Measurements from ENCODE around the gene LCOR.
"Not testable (repeated sequence)": the region's sequence is repeated elsewhere in the genome, so short reads cannot be mapped to it uniquely, and the experiment has no call there.

LCOR gene

GRCh38 chr10:96922978-96923948 lies 91.2 kb downstream of the LCOR start:
- no peak for TF ChIP-seq CTCF (IDR thresholded peaks at IDR 0.05; ENCODE audit: insufficient read depth, low read depth, low read length, missing control alignments)
- DNase-seq (ENCODE audit: low read depth) = no peak

GRCh38 chr10:96924861-96925260 lies 92.8 kb downstream of the LCOR start:
- no peak overlapping the region for H3K4me3 ChIP-seq (ENCODE audit: low read depth, low read length)
- no peak for TF ChIP-seq CTCF (IDR thresholded peaks at IDR 0.05; ENCODE audit: insufficient read depth, low read depth, low read length, missing control alignments)
- DNase-seq (ENCODE audit: low read depth) = no peak

More at GRCh38 chr10:96922978-96923948, 91.2 kb downstream of the LCOR start:
- H3K4me3 ChIP-seq (ENCODE audit: low read depth, low read length) = no peak overlapping the region

GRCh38 chr10:96930469-96930868 lies 98.4 kb downstream of the LCOR start:
- no peak overlapping the region for H3K4me3 ChIP-seq (ENCODE audit: low read depth, low read length)
- no peak for TF ChIP-seq CTCF (IDR thresholded peaks at IDR 0.05; ENCODE audit: insufficient read depth, low read depth, low read length, missing control alignments)
- DNase-seq (ENCODE audit: low read depth) = no peak

- no peak for DNase-seq (ENCODE audit: low read depth)
- no peak for TF ChIP-seq CTCF (IDR thresholded peaks at IDR 0.05; ENCODE audit: insufficient read depth, low read depth, low read length, missing control alignments)
- H3K4me3 ChIP-seq (ENCODE audit: low read depth, low read length) = no peak overlapping the region
Measured at GRCh38 chr10:96935148-96935547, 103.0 kb downstream of the LCOR start.

- TF ChIP-seq CTCF (IDR thresholded peaks at IDR 0.05; ENCODE audit: insufficient read depth, low read depth, low read length, missing control alignments) = no peak
- no peak overlapping the region for H3K4me3 ChIP-seq (ENCODE audit: low read depth, low read length)
Measured at GRCh38 chr10:96935810-96936209, 103.7 kb downstream of the LCOR start.

GRCh38 chr10:96943161-96943560 lies 111.1 kb downstream of the LCOR start:
- not testable (repeated sequence) for H3K4me3 ChIP-seq (ENCODE audit: low read depth, low read length); DNase-seq (ENCODE audit: low read depth)

More at GRCh38 chr10:96935810-96936209, 103.7 kb downstream of the LCOR start:
- DNase-seq (ENCODE audit: low read depth) = no peak

- no peak for TF ChIP-seq CTCF (IDR thresholded peaks at IDR 0.05; ENCODE audit: insufficient read depth, low read depth, low read length, missing control alignments)
- H3K4me3 ChIP-seq (ENCODE audit: low read depth, low read length) = no peak overlapping the region
- no peak for DNase-seq (ENCODE audit: low read depth)
Measured at GRCh38 chr10:96947036-96947435, 114.9 kb downstream of the LCOR start.

Data from GM12865 (cell line).